Prostate gland (tissue), 2 donors: ENCODE results near the gene TBX18. TPM values are rescaled to one million over a fixed set of nuclear protein-coding genes. Genes with fewer than 3 reads are reported as not detected.

Experiments used
- DNase-seq: peaks from one replicate; pipeline ENCODE4 v3.0.0-alpha.2; 2019; ENCODE audit warnings: low spot score
- H3K27ac ChIP-seq, 2 donors: fragments of 200-600 bp; sonication (generic); 2 replicates each; pipeline ENCODE4 v1.5.1; 2017 to 2019
- H3K27me3 ChIP-seq: fragments of 200-600 bp; sonication (generic); replicated peaks from 2 replicates; pipeline ENCODE4 v1.5.1; 2019; ENCODE audit not compliant: insufficient read depth
- H3K36me3 ChIP-seq, 2 donors: fragments of 200-600 bp; sonication (generic); 1 replicate in 1 of 2; 2 replicates in 1 of 2; pipeline versions ENCODE4 v1.5.1 to v1.8.1; 2017 to 2019
- H3K4me1 ChIP-seq: fragments of 200-600 bp; sonication (generic); replicated peaks from 2 replicates; pipeline ENCODE4 v1.5.1; 2019
- H3K4me3 ChIP-seq, 2 donors: fragments of 200-600 bp; sonication (generic); 2 replicates each; pipeline ENCODE4 v1.5.1; 2017 to 2019
- H3K9me3 ChIP-seq: fragments of 200-600 bp; sonication (generic); 2 replicates; pipeline ENCODE4 v1.5.1; 2017
- POLR2A ChIP-seq: fragments of 450-650 bp; IDR thresholded peaks from one replicate; pipeline ENCODE4 v1.6.1; 2016; ENCODE audit warnings: antibody characterized with exemption, mild to moderate bottlenecking
- POLR2AphosphoS5 ChIP-seq: sonication (generic); formaldehyde crosslinking; IDR thresholded peaks from one replicate; pipeline ENCODE4 v1.6.1; 2017; ENCODE audit warnings: antibody characterized with exemption
- WGBS: methylation state at CpG from one replicate; pipeline ENCODE4 v1.1.5; 2018; 5-methylcytosine and 5-hydroxymethylcytosine counted together
- intact Hi-C: fragments of 100-400 bp; cut with DNase I; formaldehyde crosslinking; loops from one replicate; pipeline ENCODE4 v1.14.2; 2022
- small RNA-seq, 2 donors: library from RNA; depleted of rRNA; stranded (forward); fragments of <200 nt; gene quantifications; one replicate each; pipeline ENCODE3, GENCODE V24; 2016
- total RNA-seq, 2 donors: library from RNA; depleted of rRNA; stranded (reverse); fragments of >200 nt; gene quantifications; one replicate each; pipeline ENCODE4 v1.1.0, GENCODE V29; 2016
- TF ChIP-seq, protein P1 (sequence below), 4 experiments: fragments of 200-600 bp in 2 of 4; fragments of 450-650 bp in 2 of 4; sonication (generic) in 2 of 4; IDR thresholded peaks; 1 replicate in 3 of 4; 2 replicates in 1 of 4; pipeline ENCODE4 v1.5.1; 2016 to 2019; ENCODE audit warnings: antibody characterized with exemption in 4 of 4, mild to moderate bottlenecking in 2 of 4, moderate library complexity in 2 of 4

Gene TBX18
- total RNA-seq, 2 donors from 2014 or later, result 0.05 to 3.4 TPM

DNA sequence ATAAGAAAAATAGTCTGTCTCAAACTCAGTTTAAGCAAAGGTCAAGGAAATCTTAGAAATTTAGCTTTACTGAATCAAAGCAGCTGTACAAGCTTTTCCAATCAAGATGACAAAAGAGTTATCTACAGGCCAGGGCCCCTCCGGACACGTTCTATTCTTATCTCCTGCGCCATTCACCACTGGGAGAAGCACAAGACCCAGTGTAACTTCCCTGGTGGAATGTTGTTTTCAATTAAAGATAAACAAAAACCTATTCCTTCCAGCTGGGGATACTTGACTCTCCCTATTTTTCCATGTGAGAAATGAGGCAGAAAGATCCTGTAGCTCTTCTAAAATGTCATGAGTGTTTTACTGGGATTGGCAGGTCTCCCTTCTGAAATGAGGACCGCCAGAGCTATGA, 123.3 kb downstream of the TBX18 start:
- no peaks in the 10 kb centered on the region for H3K9me3 ChIP-seq
- H3K27ac ChIP-seq, result no peak overlapping the region
- 53% methylated on average over 4 of the region's 4 CpGs for WGBS
- no peaks in the 10 kb centered on the region for H3K36me3 ChIP-seq
- H3K4me1 ChIP-seq, result no peaks in the 10 kb centered on the region
- TF ChIP-seq POLR2A (no peak), POLR2AphosphoS5 (no peak)
- TF ChIP-seq, protein P1, sequence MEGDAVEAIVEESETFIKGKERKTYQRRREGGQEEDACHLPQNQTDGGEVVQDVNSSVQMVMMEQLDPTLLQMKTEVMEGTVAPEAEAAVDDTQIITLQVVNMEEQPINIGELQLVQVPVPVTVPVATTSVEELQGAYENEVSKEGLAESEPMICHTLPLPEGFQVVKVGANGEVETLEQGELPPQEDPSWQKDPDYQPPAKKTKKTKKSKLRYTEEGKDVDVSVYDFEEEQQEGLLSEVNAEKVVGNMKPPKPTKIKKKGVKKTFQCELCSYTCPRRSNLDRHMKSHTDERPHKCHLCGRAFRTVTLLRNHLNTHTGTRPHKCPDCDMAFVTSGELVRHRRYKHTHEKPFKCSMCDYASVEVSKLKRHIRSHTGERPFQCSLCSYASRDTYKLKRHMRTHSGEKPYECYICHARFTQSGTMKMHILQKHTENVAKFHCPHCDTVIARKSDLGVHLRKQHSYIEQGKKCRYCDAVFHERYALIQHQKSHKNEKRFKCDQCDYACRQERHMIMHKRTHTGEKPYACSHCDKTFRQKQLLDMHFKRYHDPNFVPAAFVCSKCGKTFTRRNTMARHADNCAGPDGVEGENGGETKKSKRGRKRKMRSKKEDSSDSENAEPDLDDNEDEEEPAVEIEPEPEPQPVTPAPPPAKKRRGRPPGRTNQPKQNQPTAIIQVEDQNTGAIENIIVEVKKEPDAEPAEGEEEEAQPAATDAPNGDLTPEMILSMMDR (IDR thresholded peaks at IDR 0.05), result no peak
- no peak overlapping the region for H3K4me3 ChIP-seq
- H3K27me3 ChIP-seq, result no peaks in the 10 kb centered on the region
- no peak for DNase-seq
- intact Hi-C loops, result no loop called here

DNA sequence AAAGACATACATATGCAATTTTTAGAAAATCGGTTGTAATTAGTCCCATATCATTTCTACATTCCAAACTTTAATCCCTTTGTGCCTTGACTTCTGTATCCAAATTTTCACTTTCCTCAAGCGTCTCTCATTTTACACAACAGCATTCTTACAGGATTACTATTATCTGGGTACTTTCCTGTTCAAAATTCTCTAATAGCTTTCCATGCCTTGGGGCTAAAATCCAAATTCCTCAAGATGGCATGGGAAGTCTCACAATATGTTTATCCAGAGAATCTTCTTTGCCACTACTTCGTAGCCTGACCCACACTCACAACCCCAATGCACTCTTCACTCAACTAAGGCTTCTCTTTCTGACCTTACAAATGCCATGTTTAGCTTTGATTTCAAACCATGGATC, 125.0 kb downstream of the TBX18 start:
- no peaks in the 10 kb centered on the region for H3K9me3 ChIP-seq
- intact Hi-C loops, result no loop called here
- H3K4me3 ChIP-seq, result no peak overlapping the region
- TF ChIP-seq, protein P1 (IDR thresholded peaks at IDR 0.05), result no peak
- TF ChIP-seq POLR2AphosphoS5 (no peak), POLR2A (no peak)
- 84% methylated on average over 3 of the region's 3 CpGs for WGBS
- no peak for DNase-seq
- no peaks in the 10 kb centered on the region for H3K4me1 ChIP-seq
- no peaks in the 10 kb centered on the region for H3K27me3 ChIP-seq
- no peaks in the 10 kb centered on the region for H3K36me3 ChIP-seq
- H3K27ac ChIP-seq, result no peak overlapping the region

DNA sequence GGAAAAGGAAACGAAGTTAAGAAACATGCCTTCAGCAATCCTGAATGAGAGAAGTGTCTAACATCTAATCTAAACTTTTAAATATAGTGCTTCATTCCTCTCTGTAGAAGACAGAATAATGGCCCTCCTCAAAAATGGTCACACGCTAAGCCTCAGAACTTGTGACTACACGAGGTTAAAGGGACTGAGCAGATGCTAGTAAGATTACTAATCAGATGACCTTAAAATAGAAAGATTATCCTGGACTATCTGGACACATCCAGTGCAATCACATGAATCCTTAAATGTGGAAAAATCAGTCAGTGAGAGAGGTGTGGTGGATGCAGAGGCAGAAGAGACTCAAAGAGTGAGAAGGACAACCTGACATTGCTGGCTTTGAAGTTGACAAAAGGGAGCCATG, 126.1 kb downstream of the TBX18 start:
- no peak overlapping the region for H3K4me3 ChIP-seq
- WGBS, result 74% methylated on average over 3 of the region's 3 CpGs
- DNase-seq, result no peak

More for the DNA sequence above, 126.1 kb downstream of the TBX18 start:
- Histone ChIP-seq H3K27ac (no peak overlapping the region), H3K36me3 (no peaks in the 10 kb centered on the region), H3K27me3 (no peaks in the 10 kb centered on the region), H3K9me3 (no peaks in the 10 kb centered on the region), H3K4me1 (no peaks in the 10 kb centered on the region)
- TF ChIP-seq POLR2A (no peak), POLR2AphosphoS5 (no peak)
- TF ChIP-seq, protein P1 (IDR thresholded peaks at IDR 0.05), result no peak
- intact Hi-C loops, result no loop called here

Small RNA genes lying within 50 kb of the gene (small RNA-seq; reads per million reads assigned to genes)
- gene AL590143.1, result 0 reads per million in 2 donors
